GM23338 (cell line): Measurements from ENCODE around the gene REXO2. TPM values are rescaled to one million over a fixed set of nuclear protein-coding genes. Genes with fewer than 3 reads are reported as not detected.

ENCODE experiments used
- ATAC-seq: fragments of 200-7000 bp; cut with Tn5 transposase; 3 replicates; pipeline ENCODE4 v1.9.1; 2020
- DNase-seq: peaks from one replicate; pipeline ENCODE4 v3.0.0-alpha.2; 2015; ENCODE audit warnings: low spot score
- H2AFZ ChIP-seq: fragments of 200-600 bp; sonication (generic); 2 replicates; pipeline ENCODE4 v1.8.0; 2016; ENCODE audit warnings: antibody characterized with exemption, mild to moderate bottlenecking, moderate library complexity
- H3F3A ChIP-seq: fragments of 200-600 bp; sonication (generic); replicated peaks from 2 replicates; pipeline ENCODE4 v1.8.0; 2017; ENCODE audit warnings: antibody characterized with exemption, mixed run types, low read depth
- H3K27ac ChIP-seq: fragments of 200-600 bp; sonication (generic); 2 replicates; pipeline ENCODE4 v1.6.1; 2016; ENCODE audit warnings: low read depth
- H3K27me3 ChIP-seq: fragments of 200-600 bp; sonication (generic); 2 replicates; pipeline ENCODE4 v1.8.0; 2016; ENCODE audit warnings: mild to moderate bottlenecking, mixed run types, moderate library complexity; ENCODE audit not compliant: insufficient read depth
- H3K36me3 ChIP-seq: fragments of 200-600 bp; sonication (generic); 2 replicates; pipeline ENCODE4 v1.8.0; 2016; ENCODE audit warnings: mild to moderate bottlenecking; ENCODE audit not compliant: insufficient read depth
- H3K4me1 ChIP-seq: fragments of 200-600 bp; sonication (generic); 2 replicates; pipeline ENCODE4 v1.8.0; 2016; ENCODE audit warnings: mild to moderate bottlenecking, moderate library complexity; ENCODE audit not compliant: insufficient read depth
- H3K4me2 ChIP-seq: fragments of 200-600 bp; sonication (generic); 2 replicates; pipeline ENCODE4 v1.7.1; 2017; ENCODE audit warnings: mixed run types
- H3K4me3 ChIP-seq: fragments of 200-600 bp; sonication (generic); 2 replicates; pipeline ENCODE4 v1.6.1; 2016; ENCODE audit warnings: mixed run types
- H3K79me2 ChIP-seq: fragments of 200-600 bp; sonication (generic); replicated peaks from 2 replicates; pipeline ENCODE4 v1.8.0; 2017; ENCODE audit warnings: mild to moderate bottlenecking; ENCODE audit not compliant: insufficient read depth
- H3K9me2 ChIP-seq: fragments of 200-600 bp; sonication (generic); 2 replicates; pipeline ENCODE4 v1.8.0; 2017; ENCODE audit not compliant: insufficient read depth
- H4K20me1 ChIP-seq: fragments of 200-600 bp; sonication (generic); replicated peaks from 2 replicates; pipeline ENCODE4 v1.8.0; 2017; ENCODE audit warnings: mild to moderate bottlenecking; ENCODE audit not compliant: insufficient read depth
- H3K27ac Mint-ChIP-seq: 2 replicates; pipeline ENCODE4 v1.8.0; 2020; ENCODE audit warnings: inconsistent platforms, mild to moderate bottlenecking, moderate library complexity, mixed read lengths
- H3K27me3 Mint-ChIP-seq: 3 replicates; pipeline ENCODE4 v1.8.0; 2022; ENCODE audit warnings: low read depth, mild to moderate bottlenecking, moderate library complexity, mixed read lengths, inconsistent platforms; ENCODE audit not compliant: insufficient read depth, poor library complexity
- H3K36me3 Mint-ChIP-seq: 3 replicates; pipeline ENCODE4 v1.8.0; 2021; ENCODE audit warnings: low read depth, mild to moderate bottlenecking, inconsistent platforms, moderate library complexity, mixed read lengths
- H3K4me1 Mint-ChIP-seq: 3 replicates; pipeline ENCODE4 v1.8.0; 2020; ENCODE audit warnings: mild to moderate bottlenecking, inconsistent platforms, mixed read lengths
- H3K4me3 Mint-ChIP-seq: 3 replicates; pipeline ENCODE4 v1.8.0; 2021; ENCODE audit warnings: moderate library complexity, mild to moderate bottlenecking, inconsistent platforms, mixed read lengths
- H3K9me3 Mint-ChIP-seq: 3 replicates; pipeline ENCODE4 v1.8.0; 2020; ENCODE audit warnings: moderate library complexity, mild to moderate bottlenecking, inconsistent platforms, mixed read lengths
- CTCF ChIP-seq, 2 experiments: fragments of 200-600 bp in 1 of 2; sonication (generic) in 1 of 2; conservative IDR thresholded peaks; 2 replicates each; pipeline versions ENCODE4 v1.5.1 to v1.6.1; 2016 to 2017; ENCODE audit warnings: antibody characterized with exemption in 2 of 2, low read depth in 2 of 2, mild to moderate bottlenecking in 2 of 2, moderate library complexity in 1 of 2
- EZH2 ChIP-seq: fragments of 200-600 bp; sonication (generic); IDR thresholded peaks from one replicate; pipeline ENCODE4 v1.8.0; 2017; ENCODE audit warnings: antibody characterized with exemption, mild to moderate bottlenecking, low read depth; ENCODE audit not compliant: unreplicated experiment
- EZH2phosphoT487 ChIP-seq: fragments of 200-600 bp; sonication (generic); IDR thresholded peaks from one replicate; pipeline ENCODE4 v1.8.1; 2018; ENCODE audit warnings: antibody characterized with exemption; ENCODE audit not compliant: unreplicated experiment
- JUNB ChIP-seq: IDR thresholded peaks from one replicate; pipeline ENCODE4 v1.6.1; 2016; ENCODE audit warnings: antibody characterized with exemption; ENCODE audit not compliant: unreplicated experiment
- NANOG ChIP-seq: IDR thresholded peaks from 2 replicates; pipeline ENCODE4 v1.6.1; 2016; ENCODE audit warnings: antibody characterized with exemption, borderline replicate concordance
- POLR2AphosphoS5 ChIP-seq: IDR thresholded peaks from 2 replicates; pipeline ENCODE4 v1.6.1; 2016; ENCODE audit warnings: antibody characterized with exemption, low read depth
- REST ChIP-seq: IDR thresholded peaks from one replicate; pipeline ENCODE4 v1.6.1; 2018; ENCODE audit warnings: antibody characterized with exemption; ENCODE audit not compliant: unreplicated experiment
- STAT1 ChIP-seq: IDR thresholded peaks from one replicate; pipeline ENCODE4 v1.6.1; 2016; ENCODE audit warnings: antibody characterized with exemption; ENCODE audit not compliant: unreplicated experiment
- ZNF114 ChIP-seq: fragments of 250-450 bp; sonication (Bioruptor Pico); IDR thresholded peaks from 2 replicates; pipeline ENCODE4 v1.5.0; 2020; ENCODE audit warnings: mild to moderate bottlenecking, moderate library complexity
- ZNF331 ChIP-seq: fragments of 250-450 bp; sonication (Bioruptor Pico); IDR thresholded peaks from 2 replicates; pipeline ENCODE4 v1.5.0; 2020; ENCODE audit warnings: low read depth, mild to moderate bottlenecking, moderate library complexity
- polyA plus RNA-seq: library from polyadenylated mRNA; unstranded; fragments of >200 nt; fragmentation: Nextera tagmentation; extraction: Ambion mirVana; gene quantifications from 2 replicates; pipeline ENCODE4 v1.2.1, GENCODE V29; 2016
- total RNA-seq: library from RNA; depleted of rRNA; stranded (reverse); fragments of >200 nt; shearing (Covaris generic); gene quantifications from 2 replicates; pipeline ENCODE4 v1.2.3, GENCODE V29; 2014
- TF ChIP-seq, protein P1 (sequence below): fragments of 250-450 bp; sonication (Bioruptor Pico); IDR thresholded peaks from 2 replicates; pipeline ENCODE4 v1.5.0; 2020; ENCODE audit warnings: mild to moderate bottlenecking, moderate library complexity
- TF ChIP-seq, protein P2 (sequence below): IDR thresholded peaks from 2 replicates; pipeline ENCODE4 v1.6.1; 2016; ENCODE audit warnings: antibody characterized with exemption

Gene REXO2
- total and polyA plus RNA-seq, 2 experiments from 2014 or later, result 122 to 245 TPM

DNA sequence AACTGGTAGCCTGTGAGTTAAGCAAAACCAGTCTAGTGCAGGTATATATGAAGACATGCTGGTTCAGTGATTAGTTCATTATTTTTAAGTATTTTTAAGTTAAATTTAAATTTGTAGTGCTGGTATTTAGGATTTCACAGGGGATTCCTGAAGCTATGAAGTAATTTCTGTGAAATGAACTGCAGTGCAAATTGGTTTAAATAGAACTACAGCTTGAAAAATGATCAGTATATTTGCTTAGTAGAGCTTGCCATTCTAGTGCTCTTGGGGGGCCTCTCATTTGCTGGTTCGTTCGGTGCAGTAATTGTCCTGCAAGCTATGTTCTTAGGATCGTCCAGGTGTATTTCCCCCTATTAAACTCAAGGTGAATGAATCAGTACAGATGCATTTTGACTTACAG lies 13.1 kb downstream of the REXO2 start:
- no peak for TF ChIP-seq EZH2phosphoT487
- TF ChIP-seq, protein P1, sequence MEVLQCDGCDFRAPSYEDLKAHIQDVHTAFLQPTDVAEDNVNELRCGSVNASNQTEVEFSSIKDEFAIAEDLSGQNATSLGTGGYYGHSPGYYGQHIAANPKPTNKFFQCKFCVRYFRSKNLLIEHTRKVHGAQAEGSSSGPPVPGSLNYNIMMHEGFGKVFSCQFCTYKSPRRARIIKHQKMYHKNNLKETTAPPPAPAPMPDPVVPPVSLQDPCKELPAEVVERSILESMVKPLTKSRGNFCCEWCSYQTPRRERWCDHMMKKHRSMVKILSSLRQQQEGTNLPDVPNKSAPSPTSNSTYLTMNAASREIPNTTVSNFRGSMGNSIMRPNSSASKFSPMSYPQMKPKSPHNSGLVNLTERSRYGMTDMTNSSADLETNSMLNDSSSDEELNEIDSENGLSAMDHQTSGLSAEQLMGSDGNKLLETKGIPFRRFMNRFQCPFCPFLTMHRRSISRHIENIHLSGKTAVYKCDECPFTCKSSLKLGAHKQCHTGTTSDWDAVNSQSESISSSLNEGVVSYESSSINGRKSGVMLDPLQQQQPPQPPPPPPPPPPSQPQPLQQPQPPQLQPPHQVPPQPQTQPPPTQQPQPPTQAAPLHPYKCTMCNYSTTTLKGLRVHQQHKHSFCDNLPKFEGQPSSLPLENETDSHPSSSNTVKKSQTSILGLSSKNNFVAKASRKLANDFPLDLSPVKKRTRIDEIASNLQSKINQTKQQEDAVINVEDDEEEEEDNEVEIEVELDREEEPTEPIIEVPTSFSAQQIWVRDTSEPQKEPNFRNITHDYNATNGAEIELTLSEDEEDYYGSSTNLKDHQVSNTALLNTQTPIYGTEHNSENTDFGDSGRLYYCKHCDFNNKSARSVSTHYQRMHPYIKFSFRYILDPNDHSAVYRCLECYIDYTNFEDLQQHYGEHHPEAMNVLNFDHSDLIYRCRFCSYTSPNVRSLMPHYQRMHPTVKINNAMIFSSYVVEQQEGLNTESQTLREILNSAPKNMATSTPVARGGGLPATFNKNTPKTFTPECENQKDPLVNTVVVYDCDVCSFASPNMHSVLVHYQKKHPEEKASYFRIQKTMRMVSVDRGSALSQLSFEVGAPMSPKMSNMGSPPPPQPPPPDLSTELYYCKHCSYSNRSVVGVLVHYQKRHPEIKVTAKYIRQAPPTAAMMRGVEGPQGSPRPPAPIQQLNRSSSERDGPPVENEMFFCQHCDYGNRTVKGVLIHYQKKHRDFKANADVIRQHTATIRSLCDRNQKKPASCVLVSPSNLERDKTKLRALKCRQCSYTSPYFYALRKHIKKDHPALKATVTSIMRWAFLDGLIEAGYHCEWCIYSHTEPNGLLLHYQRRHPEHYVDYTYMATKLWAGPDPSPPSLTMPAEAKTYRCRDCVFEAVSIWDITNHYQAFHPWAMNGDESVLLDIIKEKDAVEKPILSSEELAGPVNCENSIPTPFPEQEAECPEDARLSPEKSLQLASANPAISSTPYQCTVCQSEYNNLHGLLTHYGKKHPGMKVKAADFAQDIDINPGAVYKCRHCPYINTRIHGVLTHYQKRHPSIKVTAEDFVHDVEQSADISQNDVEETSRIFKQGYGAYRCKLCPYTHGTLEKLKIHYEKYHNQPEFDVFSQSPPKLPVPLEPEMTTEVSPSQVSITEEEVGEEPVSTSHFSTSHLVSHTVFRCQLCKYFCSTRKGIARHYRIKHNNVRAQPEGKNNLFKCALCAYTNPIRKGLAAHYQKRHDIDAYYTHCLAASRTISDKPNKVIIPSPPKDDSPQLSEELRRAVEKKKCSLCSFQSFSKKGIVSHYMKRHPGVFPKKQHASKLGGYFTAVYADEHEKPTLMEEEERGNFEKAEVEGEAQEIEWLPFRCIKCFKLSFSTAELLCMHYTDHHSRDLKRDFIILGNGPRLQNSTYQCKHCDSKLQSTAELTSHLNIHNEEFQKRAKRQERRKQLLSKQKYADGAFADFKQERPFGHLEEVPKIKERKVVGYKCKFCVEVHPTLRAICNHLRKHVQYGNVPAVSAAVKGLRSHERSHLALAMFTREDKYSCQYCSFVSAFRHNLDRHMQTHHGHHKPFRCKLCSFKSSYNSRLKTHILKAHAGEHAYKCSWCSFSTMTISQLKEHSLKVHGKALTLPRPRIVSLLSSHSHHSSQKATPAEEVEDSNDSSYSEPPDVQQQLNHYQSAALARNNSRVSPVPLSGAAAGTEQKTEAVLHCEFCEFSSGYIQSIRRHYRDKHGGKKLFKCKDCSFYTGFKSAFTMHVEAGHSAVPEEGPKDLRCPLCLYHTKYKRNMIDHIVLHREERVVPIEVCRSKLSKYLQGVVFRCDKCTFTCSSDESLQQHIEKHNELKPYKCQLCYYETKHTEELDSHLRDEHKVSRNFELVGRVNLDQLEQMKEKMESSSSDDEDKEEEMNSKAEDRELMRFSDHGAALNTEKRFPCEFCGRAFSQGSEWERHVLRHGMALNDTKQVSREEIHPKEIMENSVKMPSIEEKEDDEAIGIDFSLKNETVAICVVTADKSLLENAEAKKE (CRISPR knock-in tag), result no peak
- no peak for TF ChIP-seq JUNB
- TF ChIP-seq ZNF331 (CRISPR knock-in tag), result no peak
- TF ChIP-seq STAT1, result no peak
- TF ChIP-seq CTCF (conservative IDR thresholded peaks at IDR 0.05; ENCODE audit: low read depth in 2 of 2), result no peak
- no peak for TF ChIP-seq POLR2AphosphoS5
- no peak for TF ChIP-seq ZNF114
- no peak for TF ChIP-seq NANOG
- no peak for TF ChIP-seq EZH2
- TF ChIP-seq REST, result no peak
- TF ChIP-seq, protein P2, sequence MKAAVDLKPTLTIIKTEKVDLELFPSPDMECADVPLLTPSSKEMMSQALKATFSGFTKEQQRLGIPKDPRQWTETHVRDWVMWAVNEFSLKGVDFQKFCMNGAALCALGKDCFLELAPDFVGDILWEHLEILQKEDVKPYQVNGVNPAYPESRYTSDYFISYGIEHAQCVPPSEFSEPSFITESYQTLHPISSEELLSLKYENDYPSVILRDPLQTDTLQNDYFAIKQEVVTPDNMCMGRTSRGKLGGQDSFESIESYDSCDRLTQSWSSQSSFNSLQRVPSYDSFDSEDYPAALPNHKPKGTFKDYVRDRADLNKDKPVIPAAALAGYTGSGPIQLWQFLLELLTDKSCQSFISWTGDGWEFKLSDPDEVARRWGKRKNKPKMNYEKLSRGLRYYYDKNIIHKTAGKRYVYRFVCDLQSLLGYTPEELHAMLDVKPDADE, result no peak
- H3K79me2 ChIP-seq, result peaks cover 46% of the 10 kb centered on the region
- peaks cover 16% of the 10 kb centered on the region for H3K4me1 Mint-ChIP-seq
- peaks cover 19% of the 10 kb centered on the region; the same call in 1 of the 2 replicates for H3K4me1 ChIP-seq
- no peak overlapping the region for H3K27ac Mint-ChIP-seq
- no peaks in the 10 kb centered on the region for H3K9me2 ChIP-seq
- ATAC-seq (no peak), DNase-seq (no peak)
- H3K4me3 Mint-ChIP-seq, result no peak overlapping the region
- no peak overlapping the region for H3K4me2 ChIP-seq
- H3K27me3 Mint-ChIP-seq, result no peaks in the 10 kb centered on the region
- H2AFZ ChIP-seq, result no peak overlapping the region
- H3K9me3 Mint-ChIP-seq, result no peaks in the 10 kb centered on the region
- no peak overlapping the region for H3K27ac ChIP-seq
- no peaks in the 10 kb centered on the region for H3F3A ChIP-seq
- H3K36me3 ChIP-seq, result no peaks in the 10 kb centered on the region; the same call in 1 of the 2 replicates
- no peaks in the 10 kb centered on the region for H4K20me1 ChIP-seq
- no peaks in the 10 kb centered on the region for H3K27me3 ChIP-seq
- H3K36me3 Mint-ChIP-seq, result peaks cover 50% of the 10 kb centered on the region
- no peak overlapping the region for H3K4me3 ChIP-seq
